Smooth muscle cell (in vitro differentiated cells): Measurements from ENCODE around the gene EDC3. TPM values are rescaled to one million over a fixed set of nuclear protein-coding genes. Genes with fewer than 3 reads are reported as not detected.
"Not testable (repeated sequence)": the region's sequence is repeated elsewhere in the genome, so short reads cannot be mapped to it uniquely, and the experiment has no call there.

Source experiments
- DNase-seq: peaks from one replicate; lab custom pipeline; 2025; ENCODE audit not compliant: unreplicated experiment; lab: John Stamatoyannopoulos, UW
- H2AFZ ChIP-seq: fragments of 200-600 bp; sonication (generic); 2 replicates; pipeline ENCODE4 v1.6.0; 2016; ENCODE audit warnings: antibody characterized with exemption, low read depth, mild to moderate bottlenecking
- H3F3A ChIP-seq: fragments of 200-600 bp; sonication (generic); 2 replicates; pipeline ENCODE4 v1.6.0; 2017; ENCODE audit warnings: antibody characterized with exemption, low read depth
- H3K27ac ChIP-seq: fragments of 200-600 bp; sonication (generic); 2 replicates; pipeline ENCODE4 v1.5.1; 2016; ENCODE audit warnings: low read depth, mild to moderate bottlenecking
- H3K27me3 ChIP-seq: fragments of 200-600 bp; sonication (generic); 2 replicates; pipeline ENCODE4 v1.6.1; 2016; ENCODE audit warnings: low read depth, mild to moderate bottlenecking
- H3K36me3 ChIP-seq: fragments of 200-600 bp; sonication (generic); 2 replicates; pipeline ENCODE4 v1.5.1; 2016; ENCODE audit warnings: low read depth
- H3K4me1 ChIP-seq: fragments of 200-600 bp; sonication (generic); 2 replicates; pipeline ENCODE4 v1.5.1; 2016; ENCODE audit warnings: low read depth
- H3K4me2 ChIP-seq: fragments of 200-600 bp; sonication (generic); 2 replicates; pipeline ENCODE4 v1.6.0; 2016; ENCODE audit warnings: mild to moderate bottlenecking
- H3K4me3 ChIP-seq: fragments of 200-600 bp; sonication (generic); 2 replicates; pipeline ENCODE4 v1.5.1; 2016; ENCODE audit warnings: mild to moderate bottlenecking
- H3K79me2 ChIP-seq: fragments of 200-600 bp; sonication (generic); 2 replicates; pipeline ENCODE4 v1.6.0; 2016; ENCODE audit warnings: low read depth, mild to moderate bottlenecking
- H3K9ac ChIP-seq: fragments of 200-600 bp; sonication (generic); 2 replicates; pipeline ENCODE4 v1.6.0; 2016; ENCODE audit warnings: low read depth
- H3K9me3 ChIP-seq: fragments of 200-600 bp; sonication (generic); replicated peaks from 2 replicates; pipeline ENCODE4 v1.5.1; 2016; ENCODE audit warnings: low read depth
- H4K20me1 ChIP-seq: fragments of 200-600 bp; sonication (generic); 2 replicates; pipeline ENCODE4 v1.6.0; 2016; ENCODE audit warnings: low read depth
- CTCF ChIP-seq: fragments of 200-600 bp; sonication (generic); IDR thresholded peaks from 2 replicates; pipeline ENCODE4 v1.5.1; 2017; ENCODE audit warnings: borderline replicate concordance, mild to moderate bottlenecking, antibody characterized with exemption; ENCODE audit not compliant: insufficient read depth, poor library complexity, severe bottlenecking
- WGBS: methylation state at CpG from one replicate; pipeline ENCODE4 v1.1.7; 2016; ENCODE audit warnings: low lambda C conversion rate; 5-methylcytosine and 5-hydroxymethylcytosine counted together
- polyA plus RNA-seq: library from polyadenylated mRNA; unstranded; fragments of >200 nt; fragmentation: Nextera tagmentation; extraction: Ambion mirVana; gene quantifications from 2 replicates; pipeline ENCODE4 v1.2.1, GENCODE V29; 2016
- total RNA-seq: library from RNA; depleted of rRNA; stranded (reverse); fragments of >200 nt; gene quantifications from 2 replicates; pipeline ENCODE4 v1.2.3, GENCODE V29; 2014

The EDC3 gene
- total RNA-seq (18.4 and 23.3 TPM in 2 replicates), polyA plus RNA-seq (26.7 and 32.9 TPM in 2 replicates)

GRCh38 chr15:74695597-74696397 lies at the start of gene EDC3:
Gene EDC3, minus strand, starts transcription at chr15:74696024. Its CDS starts 20,900 bp downstream, at chr15:74675124.
- Histone ChIP-seq H3K4me1 (peaks cover 7% of the 10 kb centered on the region), H3K36me3 (no peaks in the 10 kb centered on the region), H2AFZ (peak within 1 kb of the TSS; percentile 96), H3K27me3 (peaks cover 5% of the 10 kb centered on the region), H3K9ac (peak within 1 kb of the TSS; percentile 97), H4K20me1 (peaks cover 14% of the 10 kb centered on the region), H3K4me2 (peak within 1 kb of the TSS; percentile 97), H3K27ac (peak within 1 kb of the TSS; percentile 76), H3K9me3 (no peaks in the 10 kb centered on the region), H3K79me2 (peaks cover 57% of the 10 kb centered on the region), H3F3A (no peaks in the 10 kb centered on the region), H3K4me3 (peak within 1 kb of the TSS; percentile 80)
- TF ChIP-seq CTCF: no peak
- WGBS: 1% methylated on average over 46 of the region's 46 CpGs
- DNase-seq: peak; percentile 49

- Histone ChIP-seq H3K27me3 (no peaks in the 10 kb centered on the region), H3K9me3 (no peaks in the 10 kb centered on the region), H2AFZ (no peak overlapping the region), H3K36me3 (no peaks in the 10 kb centered on the region), H3K4me3 (no peak overlapping the region), H3K27ac (no peak overlapping the region), H3K9ac (no peak overlapping the region), H3K4me1 (no peaks in the 10 kb centered on the region), H3F3A (no peaks in the 10 kb centered on the region), H3K4me2 (no peak overlapping the region), H4K20me1 (no peaks in the 10 kb centered on the region), H3K79me2 (no peaks in the 10 kb centered on the region)
- DNase-seq: no peak
- TF ChIP-seq CTCF: no peak
- WGBS: 90% methylated on average over 5 of the region's 5 CpGs
These were observed 46.6 kb upstream of the EDC3 start for GRCh38 chr15:74742422-74742821.

- not testable (repeated sequence) for DNase-seq, H4K20me1 ChIP-seq, H3K4me2 ChIP-seq, H3K4me3 ChIP-seq, H3K27ac ChIP-seq, H2AFZ ChIP-seq, H3F3A ChIP-seq, H3K79me2 ChIP-seq, H3K4me1 ChIP-seq, H3K36me3 ChIP-seq, H3K9ac ChIP-seq, H3K9me3 ChIP-seq
- 76% methylated on average over 5 of the region's 5 CpGs for WGBS
- H3K27me3 ChIP-seq: peaks cover 38% of the 10 kb centered on the region
These were observed 42.4 kb upstream of the EDC3 start for GRCh38 chr15:74738239-74738638.

GRCh38 chr15:74735305-74735704 lies 39.5 kb upstream of the EDC3 start:
- no peak for TF ChIP-seq CTCF
- WGBS: 86% methylated on average over 3 of the region's 3 CpGs
- H3K4me3 ChIP-seq: no peak overlapping the region
- peaks cover 53% of the 10 kb centered on the region for H3K27me3 ChIP-seq
- H3K4me1 ChIP-seq: no peaks in the 10 kb centered on the region
- H4K20me1 ChIP-seq: no peaks in the 10 kb centered on the region
- H3K27ac ChIP-seq: no peak overlapping the region
- H3K36me3 ChIP-seq: no peaks in the 10 kb centered on the region
- H3K4me2 ChIP-seq: no peak overlapping the region
- H3F3A ChIP-seq: no peaks in the 10 kb centered on the region
- DNase-seq: no peak
- H3K79me2 ChIP-seq: no peaks in the 10 kb centered on the region
- no peaks in the 10 kb centered on the region for H3K9me3 ChIP-seq
- no peak overlapping the region for H2AFZ ChIP-seq
- H3K9ac ChIP-seq: no peak overlapping the region
